HG03025 (cell line): ENCODE results near the gene CAND2.

Source experiments
- ATAC-seq: cut with Tn5 transposase; IDR thresholded peaks from one replicate; pipeline ENCODE4 v1.9.1; 2021; ENCODE audit warnings: mild to moderate bottlenecking, moderate library complexity; ENCODE audit not compliant: unreplicated experiment, low FRiP score

CAND2 gene

GRCh38 chr3:12796171-12797123 is at the start of gene CAND2:
TSS of gene CAND2 (plus strand) at chr3:12796680. CDS start at chr3:12796721, 41 bp downstream.
- no peak for ATAC-seq

- ATAC-seq = no peak
Observed at GRCh38 chr3:12748477-12748876, 48.0 kb upstream of the CAND2 start.

GRCh38 chr3:12750223-12750622 is 46.3 kb upstream of the CAND2 start:
- ATAC-seq = peak; percentile 18

- ATAC-seq = peak; percentile 46
Observed at GRCh38 chr3:12750658-12751071, 45.8 kb upstream of the CAND2 start.

- no peak for ATAC-seq
Observed at GRCh38 chr3:12751571-12751970, 44.9 kb upstream of the CAND2 start.

- no peak for ATAC-seq
Observed at GRCh38 chr3:12752102-12752501, 44.4 kb upstream of the CAND2 start.

- ATAC-seq = no peak
Observed at GRCh38 chr3:12752809-12753208, 43.7 kb upstream of the CAND2 start.

- no peak for ATAC-seq
Observed at GRCh38 chr3:12753275-12754028, 43.0 kb upstream of the CAND2 start.

GRCh38 chr3:12754313-12754712 is 42.2 kb upstream of the CAND2 start:
- no peak for ATAC-seq

GRCh38 chr3:12755754-12756153 is 40.7 kb upstream of the CAND2 start:
- no peak for ATAC-seq

GRCh38 chr3:12756175-12756574 is 40.3 kb upstream of the CAND2 start:
- ATAC-seq = no peak

- no peak for ATAC-seq
Observed at GRCh38 chr3:12756635-12757034, 39.8 kb upstream of the CAND2 start.

GRCh38 chr3:12758025-12758781 is 38.3 kb upstream of the CAND2 start:
- ATAC-seq = no peak

GRCh38 chr3:12759097-12759679 is 37.3 kb upstream of the CAND2 start, which contains the start of gene TMEM40:
TSS of gene TMEM40 (minus strand) at chr3:12759259. CDS start at chr3:12749832, 9,427 bp downstream.
- ATAC-seq = no peak

GRCh38 chr3:12759693-12760565 is 36.6 kb upstream of the CAND2 start:
- no peak for ATAC-seq

GRCh38 chr3:12764171-12764776 is 32.2 kb upstream of the CAND2 start:
- ATAC-seq = no peak

- no peak for ATAC-seq
Observed at GRCh38 chr3:12766541-12766940, 29.9 kb upstream of the CAND2 start.

GRCh38 chr3:12768579-12769527 is 27.6 kb upstream of the CAND2 start:
- no peak for ATAC-seq
